Measurements from ENCODE around the gene MYO10.
"Not testable (repeated sequence)": the region's sequence is repeated elsewhere in the genome, so short reads cannot be mapped to it uniquely, and the experiment has no call there.

The MYO10 gene

DNA sequence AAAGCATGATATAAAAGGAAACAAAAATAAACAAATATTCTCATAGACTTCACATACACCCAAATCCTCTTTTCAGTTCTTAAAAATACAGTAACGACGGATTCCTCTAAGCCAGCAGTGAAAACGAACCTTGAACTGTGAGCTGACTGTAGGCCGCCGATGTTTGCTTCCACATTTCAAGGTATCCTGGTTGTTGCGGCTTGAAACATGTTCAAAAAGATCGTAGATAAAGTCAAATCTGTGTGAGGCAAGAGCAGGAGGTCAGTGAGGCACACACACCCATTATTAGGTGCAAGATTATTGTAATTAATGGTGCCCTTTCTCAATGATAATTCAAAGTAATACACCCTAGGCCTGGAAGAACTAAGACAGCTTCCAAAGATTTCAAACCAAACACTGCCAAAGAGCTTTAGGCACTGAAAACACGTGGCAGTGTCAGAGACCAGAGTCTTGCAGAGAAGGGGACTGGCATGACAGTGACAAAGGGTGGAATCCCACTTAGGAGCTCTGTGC, 178.0 kb downstream of the MYO10 start:
- Mint-ChIP-seq H3K36me3 (no peaks in the 10 kb centered on the region), H3K4me1 (peaks cover 8% of the 10 kb centered on the region), H3K27ac (no peak overlapping the region), H3K9me3 (no peaks in the 10 kb centered on the region), H3K4me3 (no peak overlapping the region), H3K27me3 (no peaks in the 10 kb centered on the region)

DNA sequence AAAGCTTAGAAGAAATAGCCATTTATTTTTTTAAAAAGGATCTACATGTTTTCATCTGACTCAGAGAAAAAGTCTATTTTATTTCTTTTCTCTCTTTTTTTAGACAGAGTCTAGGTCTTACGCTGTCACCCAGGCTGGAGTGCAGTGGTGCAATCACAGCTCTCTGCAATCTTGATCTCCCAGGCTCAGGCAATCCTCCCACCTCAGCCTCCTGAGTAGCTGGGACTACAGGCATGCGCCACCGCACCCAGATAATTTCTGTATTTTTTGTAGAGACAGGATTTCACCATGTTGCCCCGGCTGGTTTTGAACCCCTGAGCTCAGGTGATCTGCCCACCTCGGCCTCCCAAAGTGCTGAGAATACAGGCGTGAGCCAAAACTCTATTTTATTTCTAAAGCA, 178.5 kb downstream of the MYO10 start:
- H3K4me1 Mint-ChIP-seq, H3K4me3 Mint-ChIP-seq, H3K27me3 Mint-ChIP-seq, H3K27ac Mint-ChIP-seq, H3K36me3 Mint-ChIP-seq, H3K9me3 Mint-ChIP-seq: not testable (repeated sequence)

DNA sequence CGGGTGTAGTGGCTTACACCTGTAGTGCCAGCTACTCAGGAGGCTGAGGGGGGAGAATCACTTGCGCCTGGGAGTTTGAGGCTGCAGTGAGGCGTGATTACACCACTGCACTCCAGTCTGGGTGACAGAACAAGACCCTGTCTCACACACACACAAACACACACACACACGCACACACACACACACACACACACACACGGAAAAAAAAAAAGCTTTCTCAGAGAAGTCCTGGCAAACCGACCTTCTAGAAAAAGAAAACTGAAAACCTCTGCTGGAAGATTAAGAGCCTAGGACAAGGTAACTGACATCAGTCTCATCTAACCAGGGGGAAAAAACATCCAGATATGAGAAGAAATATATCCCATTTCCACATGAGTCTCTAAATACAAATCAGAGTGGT, 178.9 kb downstream of the MYO10 start:
- no peaks in the 10 kb centered on the region for H3K27me3 Mint-ChIP-seq
- H3K27ac Mint-ChIP-seq = no peak overlapping the region
- H3K36me3 Mint-ChIP-seq = no peaks in the 10 kb centered on the region
- peaks cover 8% of the 10 kb centered on the region for H3K4me1 Mint-ChIP-seq
- H3K4me3 Mint-ChIP-seq = no peak overlapping the region
- H3K9me3 Mint-ChIP-seq = no peaks in the 10 kb centered on the region

DNA sequence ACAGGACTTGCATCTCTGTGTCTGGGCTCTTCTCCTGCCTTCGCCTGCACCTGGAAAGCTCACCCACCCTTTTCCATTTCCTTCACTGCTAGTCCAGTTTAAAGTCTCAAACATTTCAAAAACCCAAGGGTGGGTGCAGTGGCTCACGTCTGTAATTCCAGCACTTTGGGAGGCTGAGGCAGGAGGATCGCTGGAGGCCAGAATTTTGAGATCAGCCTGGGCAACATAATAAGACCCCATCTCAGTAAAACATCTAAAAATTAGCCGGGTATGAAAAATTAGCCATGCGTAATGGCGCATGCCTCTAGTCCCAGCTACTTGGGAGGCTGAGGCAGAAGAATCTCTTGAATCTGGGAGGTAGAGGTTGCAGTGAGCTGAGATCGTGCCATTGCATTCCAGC, 179.4 kb downstream of the MYO10 start:
- Mint-ChIP-seq H3K9me3 (no peaks in the 10 kb centered on the region), H3K27ac (no peak overlapping the region), H3K36me3 (no peaks in the 10 kb centered on the region), H3K4me3 (no peak overlapping the region), H3K27me3 (no peaks in the 10 kb centered on the region), H3K4me1 (peaks cover 8% of the 10 kb centered on the region)

DNA sequence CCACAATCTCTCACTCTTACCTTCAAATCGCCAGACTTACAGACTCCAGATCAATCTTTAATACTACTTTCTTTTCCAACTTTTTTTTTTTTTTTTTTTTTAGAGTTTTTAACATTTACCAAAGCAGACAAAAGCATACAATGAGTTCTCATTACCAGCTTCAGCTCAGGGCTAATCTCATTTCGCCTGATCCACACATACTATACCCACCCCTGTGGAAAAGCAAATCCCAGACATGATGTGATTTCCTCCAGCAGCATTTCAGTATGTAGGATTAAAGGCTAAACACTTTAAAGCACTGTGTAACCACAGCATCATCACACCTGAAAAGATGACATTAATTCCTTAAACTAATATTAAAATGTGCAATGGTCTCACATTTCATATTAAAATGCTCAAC, 180.4 kb downstream of the MYO10 start:
- Mint-ChIP-seq H3K27ac (no peak overlapping the region), H3K9me3 (no peaks in the 10 kb centered on the region), H3K27me3 (no peaks in the 10 kb centered on the region), H3K4me3 (no peak overlapping the region), H3K36me3 (no peaks in the 10 kb centered on the region), H3K4me1 (peaks cover 8% of the 10 kb centered on the region)

DNA sequence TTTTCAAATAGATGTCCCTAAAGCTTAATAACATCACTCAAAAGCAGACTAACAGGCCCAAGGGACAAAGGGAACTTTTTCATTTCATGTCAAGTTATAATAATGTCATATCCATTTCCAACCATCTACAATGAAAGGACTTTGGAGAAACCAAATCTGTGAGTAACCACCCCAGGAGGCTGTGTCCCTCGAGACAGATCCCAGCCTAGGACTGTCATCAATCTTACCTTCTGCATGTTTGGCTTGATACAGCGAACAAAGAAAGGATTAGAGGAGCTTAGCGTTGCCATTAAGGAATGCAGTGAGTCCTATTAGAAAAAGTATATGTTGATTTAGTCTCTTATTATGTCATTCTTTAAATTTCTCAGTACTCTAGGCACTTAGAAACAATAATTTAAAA, 181.5 kb downstream of the MYO10 start:
- no peaks in the 10 kb centered on the region for H3K36me3 Mint-ChIP-seq

DNA sequence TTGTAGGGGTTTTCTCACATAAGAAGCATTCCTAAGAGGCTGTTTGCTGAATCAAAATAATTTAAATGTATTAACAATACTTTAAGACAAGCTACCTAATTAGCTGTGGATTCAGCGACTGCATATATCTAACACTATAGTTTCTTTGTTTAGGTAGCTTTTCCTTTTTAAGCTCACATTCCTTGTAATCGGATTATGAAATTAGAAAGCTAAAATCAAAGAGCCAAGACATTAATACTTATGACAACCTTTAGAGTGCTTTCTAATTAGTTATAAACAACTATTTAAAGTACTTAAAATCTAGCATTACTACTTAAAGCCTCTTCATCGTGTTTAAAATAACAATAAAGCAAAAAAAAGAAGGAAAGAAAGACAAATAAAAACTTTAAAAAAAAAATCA, 182.0 kb downstream of the MYO10 start:
- Mint-ChIP-seq H3K27ac (no peak overlapping the region), H3K9me3 (no peaks in the 10 kb centered on the region), H3K4me1 (no peaks in the 10 kb centered on the region)

More for the DNA sequence above, 181.5 kb downstream of the MYO10 start:
- Mint-ChIP-seq H3K4me3 (no peak overlapping the region), H3K9me3 (no peaks in the 10 kb centered on the region), H3K27ac (no peak overlapping the region), H3K27me3 (no peaks in the 10 kb centered on the region), H3K4me1 (peaks cover 5% of the 10 kb centered on the region)

DNA sequence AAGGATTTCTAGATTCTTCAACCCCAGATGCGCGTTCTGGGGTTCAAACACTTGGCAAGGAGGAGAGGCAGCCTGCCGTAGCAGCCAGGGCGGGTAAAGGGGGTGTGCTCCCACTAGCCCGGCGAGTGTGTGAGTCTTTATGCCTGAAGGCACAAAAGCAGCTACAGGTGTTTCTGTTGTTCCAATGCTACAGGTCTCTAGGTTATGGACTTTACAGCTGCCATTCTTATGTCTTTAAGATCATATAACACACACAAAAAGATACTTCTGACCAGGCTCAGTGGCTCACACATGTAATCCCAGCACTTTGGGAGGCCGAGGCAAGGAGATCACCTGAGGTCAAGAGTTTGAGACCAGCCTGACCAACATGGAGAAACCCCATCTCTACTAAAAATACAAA, 185.6 kb downstream of the MYO10 start:
- Mint-ChIP-seq H3K4me1 (no peaks in the 10 kb centered on the region), H3K9me3 (no peaks in the 10 kb centered on the region), H3K27ac (no peak overlapping the region), H3K4me3 (no peak overlapping the region), H3K27me3 (no peaks in the 10 kb centered on the region), H3K36me3 (no peaks in the 10 kb centered on the region)

More for the DNA sequence above, 182.0 kb downstream of the MYO10 start:
- H3K27me3 Mint-ChIP-seq = no peaks in the 10 kb centered on the region
- H3K4me3 Mint-ChIP-seq = no peak overlapping the region
- no peaks in the 10 kb centered on the region for H3K36me3 Mint-ChIP-seq

DNA sequence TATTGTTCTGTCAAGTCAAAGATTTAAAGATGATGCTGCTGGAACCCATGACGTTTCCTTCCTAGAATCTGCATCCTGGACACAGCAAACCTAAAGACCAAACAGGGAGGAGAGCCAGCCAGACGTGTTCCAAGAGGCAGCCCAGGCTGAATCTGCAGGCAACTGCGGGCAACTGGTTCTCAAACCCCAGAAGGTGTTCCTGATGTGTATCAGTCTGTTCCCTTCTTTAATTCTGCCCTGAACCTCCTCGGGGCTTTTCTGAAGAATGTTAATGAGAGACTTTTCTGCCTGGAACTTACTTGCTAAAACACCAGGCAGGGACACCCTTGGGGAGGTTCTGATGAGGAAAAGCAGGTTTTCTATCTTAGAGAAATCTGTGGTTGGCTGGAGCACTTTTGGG, 186.5 kb downstream of the MYO10 start:
- no peaks in the 10 kb centered on the region for H3K4me1 Mint-ChIP-seq
- H3K27ac Mint-ChIP-seq = no peak overlapping the region
- no peak overlapping the region for H3K4me3 Mint-ChIP-seq
- no peaks in the 10 kb centered on the region for H3K9me3 Mint-ChIP-seq
- H3K36me3 Mint-ChIP-seq = no peaks in the 10 kb centered on the region
- no peaks in the 10 kb centered on the region for H3K27me3 Mint-ChIP-seq

DNA sequence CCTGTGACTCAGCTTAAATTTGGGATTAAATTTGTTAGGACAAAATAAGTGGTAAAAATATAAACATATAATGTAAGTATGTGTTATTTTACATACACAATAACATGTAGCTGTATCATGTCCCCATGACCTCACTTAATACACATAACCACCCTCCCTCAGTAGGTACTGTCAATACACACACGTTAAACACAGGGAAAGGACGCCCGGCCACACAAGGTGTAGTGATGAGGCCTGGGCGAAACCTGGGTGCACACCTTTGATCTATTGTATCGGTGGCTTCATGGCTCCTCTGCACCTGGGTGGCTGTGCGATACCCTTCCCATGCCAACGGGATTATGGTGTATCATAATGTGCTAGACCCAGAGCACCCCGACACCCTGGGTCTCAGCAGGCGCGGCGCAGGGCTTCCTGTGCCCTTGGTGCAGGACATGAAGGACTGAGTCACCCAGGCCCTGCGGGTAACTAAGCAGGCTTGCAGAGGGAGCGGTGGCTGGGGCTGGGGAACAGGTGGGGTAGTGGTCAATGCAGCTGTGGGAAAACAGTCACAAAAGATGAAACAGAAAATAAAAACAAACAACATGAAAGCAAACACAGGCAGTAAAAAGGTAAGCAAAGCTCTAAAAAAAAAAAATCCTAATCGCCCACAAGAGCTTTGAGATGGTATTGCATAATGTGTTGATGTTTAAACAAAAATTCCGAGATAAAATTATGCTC, 191.8 kb downstream of the MYO10 start:
- no peaks in the 10 kb centered on the region for H3K4me1 Mint-ChIP-seq
- no peak overlapping the region for H3K27ac Mint-ChIP-seq
- no peaks in the 10 kb centered on the region for H3K36me3 Mint-ChIP-seq
- no peak overlapping the region for H3K4me3 Mint-ChIP-seq
- H3K27me3 Mint-ChIP-seq = peaks cover 4% of the 10 kb centered on the region
- H3K9me3 Mint-ChIP-seq = no peaks in the 10 kb centered on the region

DNA sequence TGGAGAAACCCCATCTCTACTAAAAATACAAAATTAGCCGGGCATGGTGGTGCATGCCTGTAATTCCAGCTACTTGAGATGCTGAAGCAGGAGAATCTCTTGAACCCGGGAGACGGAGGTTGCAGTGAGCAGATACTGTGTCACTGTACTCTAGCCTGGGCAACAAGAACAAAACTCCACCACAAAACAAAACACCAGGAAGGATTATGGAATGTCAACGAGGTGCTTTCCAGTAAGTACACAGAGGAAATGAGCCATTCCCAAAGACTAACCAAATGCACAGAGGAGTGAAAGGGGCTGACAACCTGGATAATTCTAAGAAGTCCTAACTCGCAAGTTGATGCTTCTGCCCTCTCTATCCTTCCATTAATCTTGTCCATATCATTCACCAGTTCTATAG, 193.2 kb downstream of the MYO10 start:
- peaks cover 6% of the 10 kb centered on the region for H3K27me3 Mint-ChIP-seq
- H3K27ac Mint-ChIP-seq = no peak overlapping the region
- H3K4me3 Mint-ChIP-seq = no peak overlapping the region
- no peaks in the 10 kb centered on the region for H3K9me3 Mint-ChIP-seq
- no peaks in the 10 kb centered on the region for H3K36me3 Mint-ChIP-seq
- no peaks in the 10 kb centered on the region for H3K4me1 Mint-ChIP-seq

DNA sequence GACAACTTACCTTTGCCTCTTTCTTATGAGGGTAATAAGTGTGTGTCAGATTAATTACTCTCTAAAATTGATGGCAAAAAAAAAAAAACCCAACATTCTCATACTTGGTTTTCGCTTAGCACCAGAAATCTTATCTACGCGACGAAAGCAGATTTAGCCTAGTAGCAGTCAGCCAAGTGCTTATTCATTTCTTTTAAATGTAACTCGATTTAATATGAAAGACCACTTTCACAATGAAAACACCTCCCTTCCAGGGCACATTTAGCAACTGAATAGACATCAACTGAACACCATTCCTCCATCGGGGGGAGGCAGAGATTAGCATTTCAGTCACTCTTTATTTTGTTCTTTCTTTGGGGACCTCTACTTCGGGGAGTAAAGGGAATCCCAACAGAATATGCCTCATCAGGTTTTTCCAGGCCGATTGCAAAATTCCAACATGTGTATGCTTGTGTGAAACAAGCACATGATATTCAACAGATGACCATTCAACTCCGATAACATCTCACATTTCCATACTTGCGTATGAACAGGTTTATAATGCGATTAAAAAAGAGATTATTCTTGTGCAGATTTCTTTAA, 195.2 kb downstream of the MYO10 start:
- H3K36me3 Mint-ChIP-seq = no peaks in the 10 kb centered on the region
- H3K4me3 Mint-ChIP-seq = no peak overlapping the region
- H3K9me3 Mint-ChIP-seq = no peaks in the 10 kb centered on the region
- no peak overlapping the region for H3K27ac Mint-ChIP-seq
- no peaks in the 10 kb centered on the region for H3K4me1 Mint-ChIP-seq
- H3K27me3 Mint-ChIP-seq = peaks cover 7% of the 10 kb centered on the region

DNA sequence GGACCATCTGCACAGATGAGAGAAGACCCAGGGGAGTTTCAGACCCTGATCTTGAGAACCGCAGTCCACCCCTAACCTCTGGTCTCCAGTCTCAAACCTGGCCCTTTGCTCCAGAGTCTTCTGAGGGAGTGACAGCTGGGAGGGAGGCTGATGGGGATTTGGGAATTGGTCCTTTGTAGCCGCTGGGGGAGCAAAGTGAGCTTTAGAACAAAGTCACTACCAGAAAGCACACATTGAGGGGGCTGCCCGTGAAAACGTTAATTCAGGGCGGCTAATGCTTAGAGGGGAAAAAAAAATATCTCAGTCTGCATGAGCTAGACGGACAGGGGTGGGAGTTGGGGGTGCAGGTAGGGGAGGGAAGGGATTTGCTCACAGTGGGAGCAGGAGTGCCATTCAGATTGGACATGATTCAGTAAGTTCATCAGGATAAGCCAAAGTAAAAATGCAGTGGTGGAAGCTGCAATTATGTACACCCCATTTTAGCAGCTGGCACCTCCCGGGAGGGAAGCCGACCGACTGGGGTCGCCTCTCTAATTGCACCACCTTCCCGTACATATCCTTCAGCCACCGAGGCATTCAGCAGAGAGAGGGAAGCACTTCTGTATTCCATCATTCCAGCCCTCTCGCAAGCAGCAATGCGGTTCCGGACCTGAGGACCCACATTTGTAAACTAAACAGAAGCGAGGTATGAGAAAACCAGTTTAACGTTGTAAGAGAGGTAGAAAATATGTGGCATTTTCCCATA, 195.8 kb downstream of the MYO10 start:
- no peak overlapping the region for H3K27ac Mint-ChIP-seq
- H3K4me3 Mint-ChIP-seq = no peak overlapping the region
- H3K4me1 Mint-ChIP-seq = no peaks in the 10 kb centered on the region
- no peaks in the 10 kb centered on the region for H3K9me3 Mint-ChIP-seq
- H3K27me3 Mint-ChIP-seq = peaks cover 7% of the 10 kb centered on the region
- no peaks in the 10 kb centered on the region for H3K36me3 Mint-ChIP-seq

DNA sequence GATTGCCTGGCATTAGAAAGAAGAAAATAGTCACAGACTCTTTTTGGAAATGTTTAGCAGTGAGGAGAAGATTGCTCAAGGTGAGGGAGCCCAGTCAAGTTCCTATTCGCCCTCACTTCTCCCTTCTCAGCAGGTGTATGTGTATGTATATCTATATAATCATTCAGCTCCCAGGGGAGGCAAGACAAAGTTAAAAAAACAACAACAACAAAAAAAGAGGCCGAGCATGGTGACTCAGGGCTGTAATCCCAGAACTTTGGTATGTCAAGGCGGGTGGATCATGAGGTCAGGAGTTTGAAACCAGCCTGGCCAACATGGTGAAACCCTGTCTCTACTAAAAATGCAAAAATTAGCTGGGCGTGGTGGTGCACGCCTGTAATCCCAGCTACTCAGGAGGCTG, 197.7 kb downstream of the MYO10 start:
- not testable (repeated sequence) for H3K4me3 Mint-ChIP-seq, H3K27me3 Mint-ChIP-seq, H3K36me3 Mint-ChIP-seq, H3K27ac Mint-ChIP-seq, H3K9me3 Mint-ChIP-seq, H3K4me1 Mint-ChIP-seq

DNA sequence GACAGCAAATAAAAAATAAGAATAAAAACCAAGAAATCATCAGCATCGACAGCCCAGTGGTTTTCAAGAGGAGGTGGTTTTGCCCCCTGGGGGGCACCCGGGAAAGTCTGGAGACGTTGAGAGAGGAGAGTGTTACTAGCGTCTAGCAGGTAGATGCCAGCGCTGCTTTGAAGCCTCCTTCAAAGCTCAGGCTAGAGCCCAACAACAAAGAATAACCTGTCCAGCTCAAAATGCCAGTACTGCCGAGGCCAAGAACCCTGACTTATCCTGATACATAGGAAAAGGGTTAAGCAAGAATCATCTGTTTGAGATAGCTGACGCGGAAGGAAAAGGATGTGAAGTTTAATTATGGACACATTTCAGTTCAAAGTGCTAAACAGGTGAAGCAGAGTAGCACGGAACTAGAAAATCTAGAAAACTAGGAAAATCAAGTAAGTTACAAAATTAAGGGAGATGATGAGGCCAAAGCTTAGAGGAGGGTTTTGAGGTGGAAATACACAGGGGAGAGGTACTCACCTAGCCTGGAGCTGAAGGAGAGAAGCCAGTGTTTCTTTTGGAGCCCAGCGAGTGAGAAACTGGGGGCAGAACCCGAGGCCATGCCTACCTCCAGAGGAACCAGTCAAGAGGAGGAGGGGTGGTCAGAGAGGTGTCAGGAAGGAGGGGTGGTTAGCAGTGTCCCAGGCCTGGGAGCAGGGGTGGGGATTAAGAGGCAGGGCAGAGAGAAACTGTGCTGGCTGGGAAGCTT, 198.3 kb downstream of the MYO10 start:
- H3K36me3 Mint-ChIP-seq = no peaks in the 10 kb centered on the region
- H3K4me3 Mint-ChIP-seq = no peak overlapping the region
- H3K27me3 Mint-ChIP-seq = peaks cover 7% of the 10 kb centered on the region
- no peaks in the 10 kb centered on the region for H3K9me3 Mint-ChIP-seq
- no peaks in the 10 kb centered on the region for H3K4me1 Mint-ChIP-seq
- H3K27ac Mint-ChIP-seq = no peak overlapping the region

DNA sequence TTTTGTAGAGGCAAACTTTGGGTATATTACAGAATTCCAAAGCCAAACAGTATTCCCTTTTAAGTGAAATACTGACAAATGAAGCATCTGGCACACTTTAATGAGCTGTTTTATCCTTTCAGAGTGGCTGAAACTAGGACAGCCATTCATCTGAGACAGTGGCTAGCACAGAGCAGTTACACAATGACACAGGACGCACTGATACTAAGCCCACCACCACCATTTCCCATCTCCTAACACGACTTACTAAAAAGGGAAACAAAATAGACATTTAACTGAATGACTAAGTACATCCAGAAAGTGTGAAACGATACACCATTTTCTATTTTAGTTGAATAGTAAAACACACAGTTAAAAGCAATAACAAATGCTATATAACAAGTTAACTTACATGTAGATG, 198.9 kb downstream of the MYO10 start:
- peaks cover 7% of the 10 kb centered on the region for H3K27me3 Mint-ChIP-seq
- no peak overlapping the region for H3K27ac Mint-ChIP-seq
- no peaks in the 10 kb centered on the region for H3K4me1 Mint-ChIP-seq
- no peaks in the 10 kb centered on the region for H3K36me3 Mint-ChIP-seq
- no peaks in the 10 kb centered on the region for H3K9me3 Mint-ChIP-seq
- H3K4me3 Mint-ChIP-seq = no peak overlapping the region
